Measurements from ENCODE around the gene GYG1. TPM values are rescaled to one million over a fixed set of nuclear protein-coding genes. Genes with fewer than 3 reads are reported as not detected.

Gene GYG1
- total RNA-seq, 1 donor from 2014 or later, result 155 TPM

DNA sequence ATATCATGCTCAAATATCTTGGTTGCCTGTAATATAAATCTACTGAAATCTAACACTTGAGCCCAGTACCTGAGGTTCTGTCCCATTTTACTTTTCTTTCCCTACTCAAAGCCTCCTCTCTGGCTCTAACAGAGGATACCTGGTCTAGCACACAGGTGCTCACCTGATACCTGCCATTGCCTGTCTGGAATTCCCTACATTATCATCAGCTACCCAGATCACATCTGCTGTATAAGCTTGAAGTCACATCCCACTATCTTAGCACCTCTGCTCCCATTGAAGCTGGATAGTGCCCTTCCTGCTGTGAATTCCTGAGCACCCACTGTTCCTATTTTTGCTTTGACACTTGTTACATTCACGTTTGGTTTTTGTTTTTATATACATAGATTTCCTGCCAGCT, 30.5 kb downstream of the GYG1 start:
- no peak for DNase-seq
- H3K4me1 ChIP-seq, result peaks cover 59% of the 10 kb centered on the region
- no peak overlapping the region for H3K27ac ChIP-seq (replicated peaks)
- peaks cover 6% of the 10 kb centered on the region for H3K9me3 ChIP-seq (replicated peaks)
- H3K27me3 ChIP-seq (ENCODE audit: low read depth), result no peaks in the 10 kb centered on the region
- H3K4me3 ChIP-seq, result no peak overlapping the region
- H3K36me3 ChIP-seq, result peaks cover 50% of the 10 kb centered on the region
- intact Hi-C loops (cut with micrococcal nuclease), result no loop called here
- TF ChIP-seq, protein P1, sequence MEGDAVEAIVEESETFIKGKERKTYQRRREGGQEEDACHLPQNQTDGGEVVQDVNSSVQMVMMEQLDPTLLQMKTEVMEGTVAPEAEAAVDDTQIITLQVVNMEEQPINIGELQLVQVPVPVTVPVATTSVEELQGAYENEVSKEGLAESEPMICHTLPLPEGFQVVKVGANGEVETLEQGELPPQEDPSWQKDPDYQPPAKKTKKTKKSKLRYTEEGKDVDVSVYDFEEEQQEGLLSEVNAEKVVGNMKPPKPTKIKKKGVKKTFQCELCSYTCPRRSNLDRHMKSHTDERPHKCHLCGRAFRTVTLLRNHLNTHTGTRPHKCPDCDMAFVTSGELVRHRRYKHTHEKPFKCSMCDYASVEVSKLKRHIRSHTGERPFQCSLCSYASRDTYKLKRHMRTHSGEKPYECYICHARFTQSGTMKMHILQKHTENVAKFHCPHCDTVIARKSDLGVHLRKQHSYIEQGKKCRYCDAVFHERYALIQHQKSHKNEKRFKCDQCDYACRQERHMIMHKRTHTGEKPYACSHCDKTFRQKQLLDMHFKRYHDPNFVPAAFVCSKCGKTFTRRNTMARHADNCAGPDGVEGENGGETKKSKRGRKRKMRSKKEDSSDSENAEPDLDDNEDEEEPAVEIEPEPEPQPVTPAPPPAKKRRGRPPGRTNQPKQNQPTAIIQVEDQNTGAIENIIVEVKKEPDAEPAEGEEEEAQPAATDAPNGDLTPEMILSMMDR (IDR thresholded peaks at IDR 0.05; ENCODE audit: borderline replicate concordance), result no peak

DNA sequence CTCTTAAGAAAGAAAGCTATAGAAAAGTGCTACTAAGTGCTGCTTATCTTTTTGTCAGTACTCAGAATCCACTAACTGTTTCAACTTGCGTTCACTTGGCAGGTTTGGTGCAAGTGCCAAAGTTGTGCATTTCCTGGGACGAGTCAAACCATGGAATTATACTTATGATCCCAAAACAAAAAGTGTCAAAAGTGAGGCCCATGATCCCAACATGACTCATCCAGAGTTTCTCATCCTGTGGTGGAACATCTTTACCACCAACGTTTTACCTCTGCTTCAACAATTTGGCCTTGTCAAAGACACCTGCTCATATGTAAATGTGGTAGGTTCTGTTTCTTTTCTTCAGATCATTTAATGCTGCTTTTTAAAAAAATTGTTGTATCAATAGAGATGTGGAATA, 32.6 kb downstream of the GYG1 start:
- DNase-seq, result no peak
- H3K27me3 ChIP-seq (ENCODE audit: low read depth), result no peaks in the 10 kb centered on the region
- H3K36me3 ChIP-seq, result peaks cover 71% of the 10 kb centered on the region
- H3K9me3 ChIP-seq (replicated peaks), result peaks cover 6% of the 10 kb centered on the region
- peaks cover 39% of the 10 kb centered on the region for H3K4me1 ChIP-seq
- TF ChIP-seq, protein P1 (IDR thresholded peaks at IDR 0.05; ENCODE audit: borderline replicate concordance), result no peak
- intact Hi-C loops (cut with micrococcal nuclease), result no loop called here
- H3K27ac ChIP-seq (replicated peaks), result no peak overlapping the region
- H3K4me3 ChIP-seq, result no peak overlapping the region

DNA sequence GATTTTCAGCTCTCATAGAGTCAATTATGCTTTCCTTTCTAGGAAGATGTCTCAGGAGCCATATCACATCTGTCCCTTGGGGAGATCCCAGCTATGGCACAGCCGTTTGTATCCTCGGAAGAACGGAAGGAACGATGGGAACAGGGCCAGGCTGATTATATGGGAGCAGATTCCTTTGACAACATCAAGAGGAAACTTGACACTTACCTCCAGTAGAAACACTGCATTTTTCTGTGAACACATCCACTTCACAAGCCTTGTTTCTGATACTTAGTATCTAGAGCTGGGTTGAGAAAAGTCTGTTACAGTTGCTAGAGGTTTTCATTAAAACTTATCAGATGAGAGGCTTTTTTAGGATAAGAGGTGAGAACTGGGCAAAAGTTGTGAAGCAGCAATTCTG, 35.4 kb downstream of the GYG1 start:
- intact Hi-C loops (cut with micrococcal nuclease), result no loop called here
- Histone ChIP-seq H3K9me3 (replicated peaks) (peaks cover 6% of the 10 kb centered on the region), H3K4me3 (no peak overlapping the region), H3K36me3 (peaks cover 84% of the 10 kb centered on the region), H3K4me1 (peaks cover 13% of the 10 kb centered on the region), H3K27me3 (ENCODE audit: low read depth) (no peaks in the 10 kb centered on the region), H3K27ac (replicated peaks) (no peak overlapping the region)
- TF ChIP-seq, protein P1 (IDR thresholded peaks at IDR 0.05; ENCODE audit: borderline replicate concordance), result no peak
- no peak for DNase-seq

DNA sequence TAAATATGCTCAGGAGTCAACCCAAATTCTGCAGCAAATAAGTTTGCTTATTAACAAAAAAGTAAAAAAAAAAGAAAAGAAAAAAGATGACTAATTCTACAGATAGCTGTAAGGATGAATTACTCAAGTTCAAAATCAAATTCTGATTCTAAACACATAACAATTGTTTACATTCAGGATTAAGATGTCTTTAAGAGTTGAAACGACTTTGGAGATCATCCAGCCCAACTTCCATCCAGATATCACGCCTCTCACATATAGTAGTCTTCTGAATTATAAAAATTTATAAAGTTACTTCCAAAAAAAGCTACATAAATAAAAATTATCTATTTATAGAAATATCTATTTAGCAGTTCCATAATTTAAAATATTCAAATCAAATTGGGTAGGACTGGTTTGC, 39.8 kb downstream of the GYG1 start:
- Histone ChIP-seq H3K4me1 (peaks cover 8% of the 10 kb centered on the region), H3K27ac (replicated peaks) (no peak overlapping the region), H3K4me3 (no peak overlapping the region), H3K9me3 (replicated peaks) (no peaks in the 10 kb centered on the region), H3K36me3 (peaks cover 71% of the 10 kb centered on the region), H3K27me3 (ENCODE audit: low read depth) (no peaks in the 10 kb centered on the region)
- TF ChIP-seq, protein P1 (IDR thresholded peaks at IDR 0.05; ENCODE audit: borderline replicate concordance), result no peak
- intact Hi-C loops (cut with micrococcal nuclease), result no loop called here
- no peak for DNase-seq

DNA sequence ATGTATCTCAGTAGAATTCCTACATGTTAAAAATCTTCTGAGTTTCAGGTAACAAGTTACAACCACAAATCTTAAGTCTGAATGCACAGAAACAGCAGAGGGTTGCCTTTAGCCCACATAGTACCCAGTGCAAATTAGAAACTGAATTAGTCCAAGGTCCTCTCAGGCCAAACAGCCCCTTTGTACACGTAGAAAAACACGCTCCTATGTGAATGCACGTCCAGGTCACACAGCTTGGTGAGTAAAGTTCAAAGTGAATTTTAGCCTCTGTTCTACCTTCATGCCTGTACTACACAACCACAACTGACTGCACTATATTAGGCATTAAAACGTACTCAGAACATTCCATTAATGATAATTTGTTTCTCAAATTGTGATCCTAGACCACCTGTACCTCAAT, 46.3 kb downstream of the GYG1 start:
- H3K36me3 ChIP-seq, result peaks cover 75% of the 10 kb centered on the region
- intact Hi-C loops (cut with micrococcal nuclease), result no loop called here

More for the DNA sequence above, 46.3 kb downstream of the GYG1 start:
- Histone ChIP-seq H3K27me3 (ENCODE audit: low read depth) (no peaks in the 10 kb centered on the region), H3K27ac (replicated peaks) (no peak overlapping the region), H3K4me1 (no peaks in the 10 kb centered on the region), H3K4me3 (no peak overlapping the region), H3K9me3 (replicated peaks) (no peaks in the 10 kb centered on the region)
- no peak for DNase-seq
- TF ChIP-seq, protein P1 (IDR thresholded peaks at IDR 0.05; ENCODE audit: borderline replicate concordance), result no peak
